NCI-H2107 (cell line): ENCODE data around the gene ZNF212.

Experiments used
- DNase-seq: peaks from one replicate; lab custom pipeline; 2025; lab: John Stamatoyannopoulos, UW

The ZNF212 gene

DNA sequence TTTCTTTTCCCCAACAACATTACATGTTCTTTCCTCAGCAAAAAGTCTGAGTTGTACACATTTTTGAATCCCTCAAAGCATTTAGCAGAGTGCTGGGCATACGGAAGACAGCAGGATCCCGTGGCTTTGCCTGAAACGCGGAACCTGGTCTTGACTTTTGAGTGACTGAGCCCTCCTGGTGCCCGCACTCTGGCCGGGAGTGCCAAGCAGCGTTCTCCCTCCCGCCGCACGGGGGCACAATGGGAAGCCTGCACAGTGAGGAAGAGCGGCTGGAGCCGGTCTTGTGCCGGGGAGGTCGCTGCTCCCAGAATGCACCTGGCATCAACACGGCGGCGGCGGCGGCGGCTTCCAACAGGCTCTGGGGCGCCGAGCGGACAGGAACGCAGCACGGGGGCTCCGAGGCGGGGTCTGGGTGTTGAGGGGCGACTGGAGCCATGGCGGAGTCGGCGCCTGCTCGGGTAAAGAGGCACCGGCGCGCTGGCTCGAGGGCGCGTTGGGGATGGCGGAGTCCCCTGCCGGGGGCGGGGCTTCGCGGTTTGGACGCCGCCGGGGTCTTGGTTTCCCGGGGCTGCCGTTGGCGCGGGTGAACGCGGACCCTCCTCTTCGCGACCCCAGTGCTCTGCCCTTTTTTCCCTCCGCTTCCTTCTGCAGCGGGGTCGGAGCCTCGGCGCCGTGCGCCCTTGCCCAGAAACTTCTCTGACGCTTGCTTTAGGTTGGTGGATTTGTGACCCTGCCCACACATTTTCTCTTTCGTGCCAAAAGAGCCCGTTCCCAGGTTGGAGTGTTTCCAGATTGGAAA lies at the start of gene ZNF212:
Gene ZNF212, plus strand, starts transcription at position 307 of the 799 bp plus-strand sequence. Its CDS starts 128 bp downstream, at position 435.
- DNase-seq, result peak; percentile 91

DNA sequence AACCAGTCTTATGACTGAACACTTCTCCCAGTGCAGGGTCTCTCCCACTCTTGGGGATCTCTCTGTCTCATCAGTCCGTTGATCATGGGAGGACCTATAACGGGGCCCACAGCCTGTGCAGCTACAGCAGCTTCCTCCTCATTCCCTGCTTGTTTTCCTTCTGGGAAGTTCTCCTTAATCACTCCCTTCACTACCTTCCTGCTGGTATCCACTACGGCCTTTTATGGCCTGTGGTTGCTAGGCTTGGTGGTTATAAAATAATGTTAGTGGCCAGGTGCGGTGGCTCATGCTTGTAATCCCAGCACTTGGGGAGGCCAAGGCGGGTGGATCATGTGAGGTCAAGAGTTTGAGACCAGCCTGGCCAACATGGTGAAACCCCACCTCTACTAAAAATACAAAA lies 47.6 kb upstream of the ZNF212 start:
- DNase-seq, result no peak

- DNase-seq, result no peak
Observed at GRCh38 chr7:149194799-149195179, 44.7 kb upstream of the ZNF212 start.

DNA sequence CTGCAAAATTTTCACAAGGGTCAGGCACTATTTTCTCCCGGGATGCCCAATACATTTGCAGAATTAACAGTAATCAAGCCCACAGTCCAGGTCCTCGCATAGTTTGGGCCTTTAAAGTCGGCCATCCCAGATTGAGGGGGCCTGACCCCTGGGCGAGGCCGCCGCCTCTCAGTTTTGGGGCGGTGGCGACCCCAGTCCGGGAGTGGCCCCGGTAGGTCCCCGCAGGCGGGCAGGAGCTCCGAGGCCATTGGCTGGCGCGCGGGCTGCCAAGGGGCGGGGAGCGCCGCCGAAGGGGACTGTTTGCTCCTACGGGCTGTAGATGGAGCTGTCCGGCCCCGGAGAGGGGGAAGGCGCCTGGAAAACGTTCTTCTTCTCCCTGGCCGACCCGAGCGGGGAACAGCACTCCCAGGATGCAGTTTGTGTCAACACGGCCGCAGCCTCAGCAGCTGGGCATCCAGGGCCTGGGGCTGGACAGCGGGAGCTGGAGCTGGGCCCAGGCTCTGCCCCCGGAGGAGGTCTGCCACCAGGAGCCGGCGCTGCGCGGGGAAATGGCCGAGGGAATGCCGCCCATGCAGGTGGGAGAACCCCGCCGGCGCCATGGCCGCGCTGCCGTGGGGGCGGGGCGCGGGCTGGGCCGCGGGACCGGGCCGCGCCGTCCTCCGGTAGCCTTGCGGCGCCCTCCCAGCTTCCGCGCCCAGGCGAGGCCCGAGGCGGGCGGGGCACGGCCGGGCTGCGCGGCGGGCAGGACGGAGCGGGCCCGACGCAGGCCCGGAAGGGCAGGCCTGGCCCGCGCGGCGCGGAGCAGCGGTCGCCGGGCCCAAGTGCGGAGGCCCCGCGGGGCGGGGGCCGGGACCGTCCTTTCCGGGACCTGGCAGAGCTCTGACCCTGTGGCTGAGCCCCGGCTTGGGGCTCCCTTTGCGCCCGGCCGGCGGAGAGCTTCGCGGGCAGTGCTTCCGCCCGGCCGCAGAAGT lies 44.0 kb upstream of the ZNF212 start, which contains the start of gene ZNF282:
Gene ZNF282, plus strand, starts transcription at position 367 of the 971 bp plus-strand sequence. Its CDS starts 44 bp downstream, at position 411.
- DNase-seq, result peak; percentile 88

GRCh38 chr7:149196151-149196704 lies 43.2 kb upstream of the ZNF212 start:
- DNase-seq, result no peak

DNA sequence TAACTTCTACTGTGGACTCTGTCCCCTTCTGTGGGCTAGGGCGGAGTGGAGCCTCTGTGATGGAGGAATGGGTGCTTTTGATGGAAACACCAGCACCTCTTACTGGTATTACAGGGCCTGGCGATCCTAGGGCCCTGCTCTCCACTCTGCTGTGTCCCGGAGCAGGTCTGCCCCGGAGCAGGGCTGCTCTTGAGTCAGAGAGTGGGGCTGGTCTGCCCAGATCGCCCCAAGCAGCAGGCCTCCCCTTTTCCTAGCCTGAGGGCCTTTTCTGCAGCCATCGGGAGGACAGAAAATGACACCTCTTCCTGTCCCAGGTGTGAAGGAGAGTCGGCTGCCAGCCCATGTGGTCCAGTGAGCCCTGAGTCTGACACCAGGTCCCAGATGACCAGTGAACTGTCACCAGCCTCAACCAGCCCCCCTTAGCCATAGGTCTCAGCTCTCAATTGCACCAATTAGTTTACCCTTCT lies 42.7 kb upstream of the ZNF212 start:
- DNase-seq, result no peak

DNA sequence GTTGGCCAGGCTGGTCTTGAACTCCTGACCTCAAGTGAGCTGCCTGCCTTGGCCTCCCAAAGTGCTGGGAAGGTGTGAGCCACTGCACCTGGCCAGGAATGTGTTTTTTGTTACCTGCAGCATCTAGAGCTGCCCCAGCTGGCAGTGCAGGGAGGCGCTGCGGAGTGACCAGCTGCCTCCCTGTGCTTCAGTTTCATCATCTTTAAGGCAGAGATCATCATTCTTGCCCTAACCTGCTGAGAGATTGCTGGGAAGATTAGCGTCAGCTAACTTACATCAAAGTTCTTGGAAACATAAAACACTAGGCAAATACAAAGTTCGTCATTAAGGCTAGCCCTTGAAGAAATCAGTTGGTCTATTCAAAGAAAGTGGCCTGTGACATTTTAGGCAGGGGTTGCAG lies 41.8 kb upstream of the ZNF212 start:
- DNase-seq, result no peak

GRCh38 chr7:149198161-149198816 lies 41.2 kb upstream of the ZNF212 start:
- no peak for DNase-seq

GRCh38 chr7:149199234-149199995 lies 40.0 kb upstream of the ZNF212 start:
- DNase-seq, result no peak

DNA sequence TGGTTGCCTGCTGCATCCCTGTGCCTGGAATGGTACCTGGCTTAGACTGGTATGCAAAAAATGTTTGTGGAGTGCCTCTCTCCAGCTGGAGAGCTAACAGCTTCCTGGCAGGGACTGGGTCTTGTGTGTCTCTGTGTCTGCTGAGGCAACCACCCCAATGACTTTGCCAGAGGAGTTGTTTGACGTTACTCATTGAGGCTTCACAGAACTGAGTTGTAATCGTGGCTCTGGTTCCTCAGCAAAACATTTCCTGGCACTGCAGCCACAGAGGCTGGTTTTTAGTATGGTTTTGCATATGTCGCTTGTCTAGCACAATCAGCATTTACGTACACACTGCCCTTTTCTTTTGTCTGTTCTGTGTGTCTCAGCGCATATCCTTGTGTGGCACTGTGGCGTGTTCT lies 36.6 kb upstream of the ZNF212 start:
- no peak for DNase-seq

DNA sequence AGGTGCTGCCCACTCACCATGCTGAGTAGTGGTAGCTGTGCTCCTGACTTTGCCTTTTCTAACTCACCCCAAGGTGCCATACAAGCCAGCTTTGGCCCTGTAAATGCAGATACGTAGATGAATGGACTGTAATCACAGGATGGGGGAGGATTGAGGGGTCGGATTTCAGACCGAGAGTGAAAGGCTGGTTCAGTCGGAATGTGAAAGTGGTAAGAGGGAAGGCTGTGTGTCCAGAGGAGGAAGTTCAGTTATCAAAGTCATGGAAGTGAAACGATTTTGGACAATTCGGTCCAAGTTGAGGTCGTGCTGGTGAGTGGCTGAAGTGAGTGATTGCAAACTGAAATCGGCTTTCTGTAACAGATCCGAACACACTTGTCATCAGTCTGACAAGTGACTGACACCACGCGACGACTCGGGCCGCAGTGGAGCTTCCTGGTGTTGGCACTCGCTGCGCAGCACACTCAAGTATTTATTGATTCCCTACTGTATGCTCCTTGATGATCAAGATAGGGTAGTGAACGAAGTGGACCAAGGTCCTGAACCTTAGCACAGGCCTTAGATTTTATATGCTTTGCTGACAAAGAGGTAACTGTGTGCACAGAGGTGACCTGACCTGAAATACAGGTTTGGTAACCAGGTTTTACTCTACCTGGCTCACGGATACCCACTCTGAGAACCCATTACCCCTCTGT lies 33.6 kb upstream of the ZNF212 start:
- DNase-seq, result no peak

DNA sequence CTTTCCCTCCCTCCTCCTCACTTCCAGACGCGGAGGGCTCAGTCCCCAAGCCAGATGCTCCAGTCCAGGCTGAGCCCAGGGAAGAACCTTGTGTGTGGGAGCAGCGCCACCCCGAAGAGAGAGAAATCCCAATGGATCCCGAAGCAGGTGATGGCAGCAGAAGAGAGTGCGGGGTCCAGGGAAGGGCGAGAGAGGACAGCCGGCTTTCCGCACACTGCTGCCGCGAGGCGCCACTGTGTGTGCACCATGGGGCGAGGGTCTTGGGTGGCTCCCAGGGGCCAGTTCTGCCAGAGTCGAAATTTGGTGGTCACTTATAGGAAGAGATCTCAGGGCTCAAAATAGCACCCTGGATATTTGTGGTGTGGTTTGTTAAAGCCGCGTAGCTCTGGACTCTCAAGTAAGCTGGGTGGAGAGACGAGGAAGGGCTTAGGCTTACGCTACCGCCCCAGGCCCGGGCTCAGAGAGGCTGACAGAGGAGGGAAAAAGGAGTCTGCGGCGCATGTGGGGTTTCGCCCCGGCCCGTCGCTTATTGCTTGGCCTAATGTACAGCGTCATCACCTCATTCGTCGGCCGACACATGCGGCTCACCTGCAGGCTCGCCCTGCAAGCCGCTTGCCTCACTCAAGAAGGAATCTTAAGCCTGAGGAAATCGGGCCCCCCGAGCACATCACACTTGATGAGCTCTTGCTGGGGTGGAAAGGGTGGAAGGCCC lies 32.0 kb upstream of the ZNF212 start:
- DNase-seq, result no peak

DNA sequence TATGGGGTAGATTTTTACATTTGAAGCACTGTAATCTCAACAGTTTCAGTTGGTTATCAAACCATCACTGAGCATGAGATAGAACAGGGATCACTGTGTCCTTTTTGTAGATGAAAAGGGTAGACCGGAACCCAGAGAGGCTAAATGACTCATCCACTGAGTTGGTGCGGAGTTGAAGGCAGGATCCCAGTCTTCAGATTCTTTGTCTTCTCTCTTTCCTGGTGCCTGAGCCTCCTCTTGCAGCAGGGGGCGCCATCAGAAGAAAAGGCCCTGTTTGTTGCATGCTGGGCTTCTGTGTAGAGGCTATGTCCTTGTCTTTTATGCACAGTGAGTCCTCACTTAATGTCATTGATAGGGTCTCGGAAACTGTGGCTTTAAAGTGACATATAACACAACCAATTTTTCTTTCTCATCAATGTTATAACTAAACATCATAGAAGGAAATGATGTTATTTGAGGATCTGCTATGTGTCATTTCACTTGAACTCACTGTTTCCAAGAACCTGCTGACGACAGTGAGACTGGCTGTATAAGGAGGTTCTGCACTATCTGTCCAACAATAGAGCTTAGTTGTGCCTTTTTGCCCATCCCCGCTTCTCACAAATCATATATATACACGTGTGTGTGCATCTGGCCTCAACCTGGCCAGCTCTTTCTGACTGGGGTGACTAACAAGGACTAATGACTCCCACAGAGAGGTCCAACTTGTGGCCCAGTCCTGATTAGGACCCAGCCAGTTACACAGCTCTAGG lies 29.8 kb upstream of the ZNF212 start:
- DNase-seq, result no peak

DNA sequence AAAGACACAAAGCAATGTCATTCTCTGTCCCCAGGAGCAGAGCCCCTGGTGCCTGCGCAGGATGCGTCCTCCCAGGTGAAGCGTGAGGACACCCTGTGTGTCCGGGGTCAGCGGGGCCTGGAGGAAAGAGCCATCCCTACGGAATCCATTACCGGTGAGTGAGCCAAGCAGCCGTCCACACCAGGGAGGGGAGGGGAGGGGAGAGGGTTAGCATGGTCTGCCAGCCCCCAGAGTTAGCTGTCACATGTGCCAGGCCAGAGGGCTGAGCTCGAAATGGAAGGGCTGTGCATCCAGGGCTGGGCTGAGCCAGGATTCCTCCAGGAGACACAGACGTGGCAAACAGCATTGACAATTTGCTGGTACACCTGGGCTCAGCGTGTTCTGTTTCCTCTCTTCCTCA lies 28.9 kb upstream of the ZNF212 start:
- no peak for DNase-seq

- DNase-seq, result no peak
Observed at GRCh38 chr7:149214020-149214720, 25.3 kb upstream of the ZNF212 start.

- no peak for DNase-seq
Observed at GRCh38 chr7:149216402-149216801, 23.0 kb upstream of the ZNF212 start.

GRCh38 chr7:149217570-149217969 lies 21.9 kb upstream of the ZNF212 start:
- DNase-seq, result no peak
